GM15510 (cell line): ENCODE measurements around the gene CBFA2T2.

Source experiments
- POLR2A ChIP-seq: IDR thresholded peaks from 3 replicates; pipeline ENCODE4 v1.6.1; 2011; ENCODE audit warnings: borderline replicate concordance; ENCODE audit not compliant: insufficient read length; ENCODE audit errors: extremely low read depth

The CBFA2T2 gene

GRCh38 chr20:33649201-33649681, 159.3 kb downstream of the CBFA2T2 start:
- no peak for TF ChIP-seq POLR2A

GRCh38 chr20:33650111-33650752, 160.3 kb downstream of the CBFA2T2 start:
- TF ChIP-seq POLR2A: no peak

- TF ChIP-seq POLR2A: no peak
Observed at GRCh38 chr20:33650753-33651561, 161.1 kb downstream of the CBFA2T2 start.

GRCh38 chr20:33651562-33652048, 161.7 kb downstream of the CBFA2T2 start:
- TF ChIP-seq POLR2A: no peak

- TF ChIP-seq POLR2A: no peak
Observed at GRCh38 chr20:33653218-33653899, 163.5 kb downstream of the CBFA2T2 start.

- no peak for TF ChIP-seq POLR2A
Observed at GRCh38 chr20:33653900-33654596, 164.2 kb downstream of the CBFA2T2 start.

- TF ChIP-seq POLR2A: no peak
Observed at GRCh38 chr20:33654680-33655161, 164.8 kb downstream of the CBFA2T2 start.

- no peak for TF ChIP-seq POLR2A
Observed at GRCh38 chr20:33655164-33655563, 165.3 kb downstream of the CBFA2T2 start.

- no peak for TF ChIP-seq POLR2A
Observed at GRCh38 chr20:33656010-33656782, 166.3 kb downstream of the CBFA2T2 start.

GRCh38 chr20:33656783-33657703, 167.1 kb downstream of the CBFA2T2 start:
- TF ChIP-seq POLR2A: no peak

GRCh38 chr20:33657704-33658095, 167.8 kb downstream of the CBFA2T2 start:
- no peak for TF ChIP-seq POLR2A

- TF ChIP-seq POLR2A: no peak
Observed at GRCh38 chr20:33658510-33658909, 168.6 kb downstream of the CBFA2T2 start.

- no peak for TF ChIP-seq POLR2A
Observed at GRCh38 chr20:33658929-33659328, 169.0 kb downstream of the CBFA2T2 start.
